ENCODE results near the gene CROCC.

CROCC gene

DNA sequence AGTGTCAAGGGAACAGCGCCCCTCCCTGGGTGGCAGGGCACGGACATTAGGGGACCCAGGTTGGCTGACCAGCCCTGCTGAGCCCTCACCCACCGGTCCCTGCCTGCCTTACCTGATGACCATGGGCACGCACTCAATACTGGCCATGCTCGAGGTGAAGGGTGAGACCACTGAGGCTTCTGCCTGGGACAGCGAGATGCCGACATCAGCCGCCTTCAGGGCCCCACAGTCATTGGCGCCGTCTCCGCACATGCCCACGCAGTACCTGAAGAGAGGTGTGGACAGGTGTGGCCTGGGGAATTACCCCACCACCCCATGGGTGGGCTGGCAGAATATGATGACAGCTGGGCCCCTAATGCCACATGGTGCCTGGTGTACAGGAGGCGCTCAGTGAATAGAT lies 66.5 kb downstream of the CROCC start:
- no peak for DNase-seq

DNA sequence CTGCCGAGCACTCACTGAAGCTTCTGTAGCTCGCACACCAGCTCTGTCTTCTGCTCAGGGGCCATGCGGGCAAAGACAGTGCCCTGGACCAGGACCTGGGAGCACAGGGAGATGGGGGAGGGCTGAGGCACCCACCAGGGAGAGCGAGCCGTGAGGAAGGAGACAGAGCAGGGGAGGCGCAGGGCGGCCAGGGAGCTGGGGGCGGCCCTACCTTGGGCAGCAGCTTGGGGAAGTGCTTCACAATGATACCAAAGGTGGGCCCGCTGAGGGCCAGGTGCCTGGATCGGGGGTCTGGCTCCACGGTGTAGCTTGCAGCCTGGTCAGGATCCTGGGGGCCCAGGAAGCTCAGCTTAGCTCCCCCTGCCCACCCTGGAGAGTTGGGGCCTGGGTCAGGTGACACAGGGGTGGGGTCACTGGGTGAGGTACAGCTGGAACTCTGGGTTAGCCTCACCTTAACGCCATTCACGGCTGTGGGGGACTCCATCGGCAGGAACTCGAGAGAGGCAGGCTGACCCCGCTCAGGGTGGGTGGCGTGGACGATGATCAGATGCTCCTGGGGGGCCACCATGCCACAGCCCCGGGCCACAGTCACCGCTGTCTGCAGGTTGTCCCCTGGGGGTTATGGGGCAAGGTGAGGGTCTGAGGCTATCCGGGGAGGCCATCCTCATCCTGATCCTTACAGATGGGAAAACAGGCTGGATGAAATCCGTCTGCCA lies 68.1 kb downstream of the CROCC start:
- no peak for DNase-seq

DNA sequence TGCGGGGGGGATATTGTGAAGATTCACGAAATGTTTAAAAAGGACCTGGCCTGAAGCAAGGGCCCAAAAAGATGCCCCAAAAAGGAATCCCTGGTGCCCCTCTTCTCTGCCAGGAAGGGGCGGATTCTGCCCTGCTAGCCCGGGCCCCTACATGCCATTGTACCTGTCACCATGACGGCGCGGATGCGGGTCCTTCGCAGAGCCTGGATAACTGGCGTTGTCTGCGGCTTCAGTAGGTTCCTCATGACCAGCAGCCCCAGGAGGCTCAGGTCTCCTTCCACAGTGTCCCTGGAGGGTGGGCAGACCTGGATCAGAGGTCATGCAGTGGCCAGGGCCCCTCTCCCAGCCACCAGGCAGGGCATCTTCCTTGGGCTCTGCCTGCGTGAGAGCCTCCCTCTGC lies 69.8 kb downstream of the CROCC start:
- no peak for DNase-seq

DNA sequence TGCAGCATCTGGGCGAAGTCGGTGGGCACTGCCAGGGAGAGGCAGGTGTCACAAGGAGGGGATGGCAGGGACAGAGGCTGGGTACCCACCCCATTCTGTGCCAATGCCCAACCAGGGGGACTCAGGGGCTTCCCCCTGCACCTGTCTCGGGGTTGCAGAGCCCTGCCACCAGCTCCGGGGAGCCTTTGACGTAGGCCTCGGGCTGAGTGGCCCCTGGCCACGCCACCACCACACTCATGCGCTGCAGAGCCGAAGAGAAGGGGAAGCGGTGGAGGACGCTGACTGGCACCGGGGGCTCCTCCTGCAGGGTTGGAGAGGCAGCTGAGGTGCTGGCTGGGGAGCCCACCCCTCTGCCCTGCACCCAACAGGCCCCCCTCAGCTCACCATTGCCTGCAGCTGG lies 70.4 kb downstream of the CROCC start:
- DNase-seq = no peak

DNA sequence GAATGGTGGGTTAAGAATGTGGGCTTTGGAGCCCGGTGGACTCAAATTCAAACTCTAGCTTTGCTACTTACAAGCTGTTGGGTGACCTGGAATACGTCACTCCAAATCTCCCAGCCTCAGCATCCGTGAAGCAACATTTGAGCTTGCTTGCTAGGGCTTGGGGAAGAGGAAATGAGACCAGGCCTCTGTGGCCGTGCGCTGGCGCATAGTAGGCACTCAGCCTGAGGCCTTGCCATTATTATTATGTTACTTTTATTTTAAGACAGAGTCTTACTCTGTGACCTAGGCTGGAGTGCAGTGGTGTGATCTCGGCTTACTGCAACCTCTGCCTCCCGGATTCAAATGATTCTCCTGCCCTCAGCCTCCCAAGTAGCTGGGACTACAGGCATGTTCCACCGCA lies 70.9 kb downstream of the CROCC start:
- DNase-seq = no peak

DNA sequence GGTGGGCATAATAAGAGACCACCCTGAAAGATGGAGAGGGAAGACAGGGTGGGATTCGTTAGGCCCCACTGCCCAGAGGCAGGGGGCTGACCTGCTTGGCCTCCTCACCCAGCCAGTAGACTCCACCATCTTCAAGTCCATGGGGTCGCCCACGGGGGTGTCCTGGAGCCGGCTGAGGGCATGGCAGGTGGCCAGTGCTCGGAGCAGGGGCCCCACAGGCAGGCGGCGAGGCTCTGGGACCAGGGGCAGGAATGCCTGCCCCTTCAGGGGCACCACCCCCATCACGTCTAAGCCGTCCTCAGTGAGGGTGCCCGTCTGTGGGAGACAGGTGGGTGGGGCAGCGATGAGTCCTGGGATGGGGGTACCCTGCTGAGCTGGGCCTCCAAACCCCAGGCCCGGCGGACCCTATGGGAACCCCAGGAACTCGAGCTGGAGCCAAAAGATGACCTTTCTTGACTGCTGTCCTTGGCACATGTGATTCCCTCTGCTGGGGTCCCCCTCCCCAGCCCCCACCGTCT lies 71.8 kb downstream of the CROCC start:
- no peak for DNase-seq

DNA sequence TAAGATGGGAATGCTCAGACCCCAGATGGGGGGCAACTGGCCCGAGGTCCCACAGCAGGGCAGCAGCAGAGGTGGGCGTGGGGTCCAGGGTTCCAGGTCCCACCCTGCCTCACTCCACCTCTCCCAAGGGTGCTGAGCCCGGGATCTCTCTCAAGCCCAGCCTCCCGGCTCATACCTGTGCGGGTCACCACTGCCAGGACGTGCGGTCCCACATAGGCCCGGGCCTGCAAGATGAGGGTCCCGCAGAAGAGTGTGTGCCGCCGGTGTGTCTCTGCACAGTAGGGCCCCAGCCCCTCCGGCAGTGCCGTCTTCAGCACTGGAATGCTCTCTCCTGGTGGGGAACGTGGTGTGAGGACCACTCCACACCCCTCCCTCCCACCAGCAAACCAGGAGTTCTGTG lies 75.1 kb downstream of the CROCC start:
- no peak for DNase-seq

DNA sequence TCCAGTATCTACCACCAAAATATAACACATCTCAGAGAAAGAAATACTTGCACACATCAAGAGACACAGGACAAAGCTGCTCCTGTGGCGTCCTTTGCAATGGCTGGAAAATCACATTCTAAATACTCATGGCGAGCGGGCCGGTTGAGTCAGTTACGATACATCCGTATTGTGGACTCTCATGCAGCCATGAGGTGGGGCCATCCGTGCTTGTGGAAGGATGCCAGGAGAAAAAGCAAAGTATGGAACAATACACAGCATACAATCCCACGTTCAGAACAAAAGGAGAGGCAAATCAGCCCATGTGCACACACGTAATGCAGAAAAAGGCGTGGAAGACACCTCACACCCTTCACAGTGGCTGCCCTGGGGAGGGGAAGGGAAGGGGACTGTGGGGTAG lies 76.9 kb downstream of the CROCC start:
- no peak for DNase-seq

DNA sequence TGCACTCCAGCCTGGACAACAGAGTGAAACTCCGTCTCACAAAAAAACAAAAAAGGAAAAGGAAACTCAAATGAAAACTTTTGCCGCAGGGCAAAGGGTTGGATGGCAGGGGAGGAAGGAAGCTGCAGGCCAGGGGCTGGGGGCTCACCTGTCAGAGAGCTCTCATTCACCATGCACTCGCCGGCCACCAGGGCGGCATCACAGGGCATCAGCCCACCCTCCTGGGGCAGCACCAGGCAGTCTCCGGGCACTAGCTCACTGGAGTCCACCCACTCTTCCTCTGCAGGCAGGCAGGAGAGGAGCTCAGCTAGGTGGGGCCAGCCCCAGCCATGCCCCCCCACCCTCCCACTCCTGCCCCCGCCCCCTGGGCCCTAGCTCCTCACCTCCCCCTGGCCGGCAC lies 78.1 kb downstream of the CROCC start:
- DNase-seq = no peak

DNA sequence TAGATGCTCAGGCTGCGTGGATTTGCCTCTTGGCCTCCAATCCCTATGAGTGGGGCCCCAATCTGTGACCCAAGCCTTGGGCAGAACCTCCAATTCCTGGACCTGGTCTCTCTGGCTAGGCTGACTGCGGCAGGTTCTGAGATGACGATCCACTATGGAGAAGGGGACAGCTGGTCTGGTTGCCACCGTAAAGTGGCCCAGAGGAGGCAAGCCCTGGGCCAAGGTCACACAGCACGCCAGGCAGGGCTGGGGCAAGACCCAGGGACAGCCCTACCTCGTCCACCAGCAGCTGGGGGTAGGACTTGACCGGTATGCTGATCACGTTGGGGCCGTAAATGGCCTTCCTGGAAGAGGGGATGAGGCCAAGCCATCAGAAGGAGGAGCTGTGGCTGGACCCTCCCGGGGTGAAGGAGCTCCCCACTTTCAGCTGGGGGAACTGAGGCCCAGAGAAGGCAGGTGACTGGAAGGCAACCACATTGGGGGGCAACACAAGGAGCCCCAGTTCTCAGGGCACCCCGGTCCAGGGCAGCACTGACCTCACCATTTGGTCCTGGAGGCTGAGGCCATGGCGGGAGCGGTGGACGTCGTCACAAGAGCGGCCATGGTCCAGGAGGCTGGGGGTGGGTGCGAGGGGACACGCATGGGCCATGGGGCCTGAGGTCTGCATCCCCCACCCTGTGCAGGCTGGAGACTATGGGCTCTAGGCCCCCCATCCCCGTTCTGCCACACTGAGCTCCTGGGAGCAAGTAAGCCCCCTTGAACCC lies 80.2 kb downstream of the CROCC start:
- no peak for DNase-seq

DNA sequence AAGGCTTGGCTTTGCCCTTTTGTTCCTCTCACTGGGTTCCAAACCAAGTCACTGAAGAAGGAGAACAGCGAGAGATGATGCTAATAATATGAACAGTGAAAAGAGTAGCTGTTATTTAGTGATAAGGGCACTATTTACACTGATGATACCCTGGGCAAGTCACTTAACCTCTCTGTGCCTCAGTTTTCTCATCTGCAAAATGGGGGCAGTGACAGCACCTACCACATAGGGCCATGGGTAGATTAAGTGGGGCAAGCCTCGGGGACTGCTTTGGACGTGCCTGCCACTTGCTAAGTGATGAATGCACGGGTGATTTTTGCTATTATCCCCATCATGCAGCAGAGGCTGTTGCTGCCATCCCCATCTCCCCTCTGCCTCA lies 80.8 kb downstream of the CROCC start:
- DNase-seq = no peak

DNA sequence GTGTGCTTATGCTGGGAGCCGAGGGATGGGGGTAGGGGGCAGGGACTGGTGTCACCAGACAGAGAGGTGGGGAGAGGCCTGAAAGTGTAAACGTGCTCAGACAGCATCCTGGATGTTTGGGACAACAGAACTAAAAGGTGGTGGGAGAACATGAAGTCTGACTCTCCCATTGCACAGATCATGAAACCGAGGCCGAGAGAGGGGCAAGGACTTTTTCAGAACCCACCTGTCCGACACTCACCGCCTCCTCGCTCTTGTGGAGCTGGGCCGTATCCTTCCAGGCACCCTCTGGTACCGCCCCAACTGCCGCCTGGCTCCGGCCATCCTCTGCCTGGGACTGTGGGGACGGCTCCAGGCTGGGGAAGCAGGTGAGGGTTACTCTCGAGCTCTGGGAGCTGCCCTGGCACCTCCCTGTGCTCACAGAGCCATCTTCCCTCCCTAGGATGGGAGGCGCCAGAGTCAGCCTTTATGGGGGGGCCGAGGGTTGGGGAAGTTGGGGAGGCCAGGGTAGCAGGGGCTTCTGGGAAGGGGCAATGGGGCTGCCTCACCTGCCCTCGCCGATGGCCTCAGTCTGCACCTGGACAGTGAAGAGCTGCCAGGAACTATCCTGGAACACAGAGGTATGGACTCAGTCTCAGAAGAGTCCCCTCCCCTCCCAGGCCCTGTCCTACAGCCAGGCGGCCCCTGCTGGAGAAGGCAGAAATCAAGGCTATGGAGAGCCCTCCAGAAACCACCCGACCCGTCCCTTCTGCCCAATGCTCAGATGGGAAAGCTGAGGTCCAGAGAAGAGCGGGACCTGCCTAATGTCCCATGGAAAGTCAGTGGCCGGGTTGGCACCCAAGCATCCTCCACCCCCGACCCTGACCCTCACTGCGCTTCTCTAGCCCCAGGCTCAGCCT lies 83.0 kb downstream of the CROCC start:
- DNase-seq = no peak

DNA sequence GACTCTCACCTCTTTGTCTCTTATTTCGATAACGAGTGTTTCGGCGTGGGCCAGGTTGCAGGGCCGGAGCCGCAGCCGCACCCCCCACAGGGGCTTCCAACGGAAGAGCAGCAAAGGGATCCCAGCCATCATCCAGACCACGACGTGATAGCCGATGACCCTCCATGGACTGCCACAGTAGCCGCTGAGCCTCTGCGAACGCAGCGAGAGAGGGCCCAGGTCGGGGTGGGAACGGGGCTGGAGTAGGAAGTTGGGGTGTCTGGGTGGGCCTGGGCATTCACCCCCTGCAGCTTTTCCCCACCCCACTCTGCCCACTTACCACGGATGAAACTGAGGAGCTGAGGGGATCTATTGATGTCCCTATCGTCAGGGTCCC lies 83.6 kb downstream of the CROCC start:
- no peak for DNase-seq

DNA sequence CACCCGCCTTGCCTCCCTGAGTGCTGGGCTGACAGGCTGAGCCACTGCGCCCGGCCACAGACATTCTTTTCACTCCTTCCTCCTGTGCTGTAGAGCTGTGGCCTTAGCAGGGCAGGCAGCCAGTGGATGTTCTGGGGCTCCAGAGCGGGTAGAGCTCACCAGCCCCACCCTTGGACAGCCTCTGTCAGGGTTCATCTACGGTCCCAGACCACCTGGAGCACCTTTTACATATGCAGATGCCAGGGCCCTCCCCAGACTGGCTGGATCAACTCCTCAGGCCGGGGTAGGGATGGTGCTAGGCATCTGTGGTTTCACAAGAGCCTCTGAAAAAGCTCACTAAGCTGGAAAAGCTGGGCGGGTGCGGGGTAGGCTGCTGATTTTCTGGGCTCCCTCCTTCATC lies 85.4 kb downstream of the CROCC start:
- DNase-seq = no peak

DNA sequence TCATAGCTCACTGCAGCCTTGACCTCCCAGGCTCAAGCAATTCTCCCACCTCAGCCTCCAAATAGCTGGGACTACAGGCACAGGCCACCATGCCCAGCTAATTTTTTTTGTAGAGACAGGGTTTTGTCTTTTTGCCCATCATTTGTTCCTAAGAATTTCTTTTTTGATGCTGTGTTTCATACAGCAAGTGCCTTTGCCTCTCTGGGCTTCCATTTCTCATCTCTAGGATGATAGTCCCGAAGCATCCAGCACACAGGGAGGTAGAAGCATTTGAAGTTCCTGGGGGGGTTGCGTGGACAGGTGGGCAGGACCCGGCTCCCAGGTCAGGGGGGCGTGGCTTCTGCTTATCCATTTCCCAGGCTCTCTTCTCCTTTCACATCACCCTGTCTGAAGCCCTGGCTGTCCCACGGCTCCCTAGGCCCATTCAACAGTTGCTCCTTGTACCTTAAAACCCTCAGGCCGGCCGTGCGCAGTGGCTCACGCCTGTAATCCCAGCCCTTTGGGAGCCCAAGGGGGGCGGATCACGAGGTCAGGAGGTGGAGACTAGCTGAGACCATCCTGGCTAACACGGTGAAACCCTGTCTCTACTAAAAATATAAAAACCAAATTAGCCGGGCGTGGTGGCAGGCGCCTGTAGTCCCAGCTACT lies 86.6 kb downstream of the CROCC start:
- no peak for DNase-seq

DNA sequence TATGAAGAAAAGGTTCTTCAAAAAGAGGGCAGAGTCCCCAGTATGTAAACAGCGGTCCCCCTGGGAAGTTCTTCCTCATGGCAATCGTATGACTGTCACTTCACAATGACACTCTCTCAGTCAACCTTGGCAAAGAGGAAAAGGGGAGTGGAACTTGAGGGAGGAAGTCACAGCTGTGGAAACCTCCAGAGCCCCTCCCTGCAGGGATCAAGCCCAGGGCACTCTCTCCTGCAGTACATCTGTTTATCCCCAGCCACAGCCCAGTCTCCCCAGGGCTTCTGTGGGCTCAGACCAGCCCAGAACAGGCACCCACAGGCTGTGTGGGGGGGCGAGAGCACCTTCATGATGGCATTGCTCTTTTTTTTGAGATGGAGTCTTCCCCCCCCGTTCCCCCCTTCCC lies 88.0 kb downstream of the CROCC start:
- no peak for DNase-seq

DNA sequence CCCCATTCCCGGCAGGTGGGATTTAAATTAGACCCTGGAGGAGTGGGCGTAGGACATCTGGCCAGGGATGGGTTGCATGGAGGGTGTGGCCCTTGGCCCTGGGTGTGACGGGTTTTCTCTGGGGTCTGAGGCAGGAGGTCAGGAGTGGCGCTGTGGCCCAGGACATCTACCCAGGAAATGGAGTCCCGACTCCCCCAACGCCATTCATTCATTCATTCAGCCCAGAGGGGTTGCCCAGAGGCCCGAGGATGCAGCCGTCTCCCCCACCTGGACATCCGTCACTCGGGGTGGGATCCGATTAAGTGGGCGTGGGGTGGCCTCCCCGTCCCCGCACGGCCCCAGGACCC lies 89.3 kb downstream of the CROCC start:
- no peak for DNase-seq

DNA sequence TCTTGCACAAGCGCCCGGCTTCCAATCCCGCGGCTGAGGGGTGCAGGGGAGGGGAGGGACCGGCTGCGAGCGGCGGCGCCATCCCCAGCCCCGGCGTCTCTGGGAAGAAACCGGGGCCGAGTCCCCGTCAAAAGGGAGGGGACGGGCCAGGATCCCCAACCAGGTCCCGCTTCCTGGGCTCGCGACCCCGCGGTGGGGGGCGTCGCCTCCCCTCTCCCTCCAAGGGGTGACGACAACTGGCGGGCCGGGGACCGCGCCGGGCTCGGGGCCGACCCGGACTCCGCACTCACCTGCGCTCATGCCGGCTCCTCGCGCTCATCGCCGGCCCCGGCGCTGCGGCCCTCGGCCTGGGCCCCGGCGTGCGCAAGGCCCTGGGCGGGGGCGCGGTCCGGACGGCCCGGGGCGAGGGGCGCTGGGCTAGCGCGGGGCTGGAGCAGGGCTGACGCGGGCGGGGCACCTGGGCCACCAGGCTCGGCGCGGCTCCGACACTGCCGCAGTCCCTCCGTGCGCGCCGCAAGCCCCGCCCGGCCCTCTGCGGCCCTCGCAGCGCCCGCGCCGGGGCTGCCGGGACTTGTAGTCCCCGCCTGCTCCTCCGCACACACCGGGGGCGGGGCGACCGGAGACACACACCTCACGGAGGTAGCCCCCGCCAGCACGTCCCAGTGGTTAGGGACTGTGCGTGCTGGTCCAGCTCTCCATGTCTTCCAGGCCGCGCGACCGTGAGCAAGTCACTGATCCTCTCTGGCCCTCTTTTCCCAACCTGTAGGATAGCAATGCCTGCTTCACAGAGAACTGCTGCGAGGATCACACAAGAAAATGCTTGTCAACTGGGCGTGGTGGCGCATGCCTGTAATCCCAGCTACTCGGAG lies 89.9 kb downstream of the CROCC start, which contains the start of gene ATP13A2:
Gene ATP13A2, minus strand, starts transcription at position 490 of the 869 bp plus-strand sequence. Its CDS starts 190 bp downstream, at position 300.
- peak; percentile 67 for DNase-seq

DNA sequence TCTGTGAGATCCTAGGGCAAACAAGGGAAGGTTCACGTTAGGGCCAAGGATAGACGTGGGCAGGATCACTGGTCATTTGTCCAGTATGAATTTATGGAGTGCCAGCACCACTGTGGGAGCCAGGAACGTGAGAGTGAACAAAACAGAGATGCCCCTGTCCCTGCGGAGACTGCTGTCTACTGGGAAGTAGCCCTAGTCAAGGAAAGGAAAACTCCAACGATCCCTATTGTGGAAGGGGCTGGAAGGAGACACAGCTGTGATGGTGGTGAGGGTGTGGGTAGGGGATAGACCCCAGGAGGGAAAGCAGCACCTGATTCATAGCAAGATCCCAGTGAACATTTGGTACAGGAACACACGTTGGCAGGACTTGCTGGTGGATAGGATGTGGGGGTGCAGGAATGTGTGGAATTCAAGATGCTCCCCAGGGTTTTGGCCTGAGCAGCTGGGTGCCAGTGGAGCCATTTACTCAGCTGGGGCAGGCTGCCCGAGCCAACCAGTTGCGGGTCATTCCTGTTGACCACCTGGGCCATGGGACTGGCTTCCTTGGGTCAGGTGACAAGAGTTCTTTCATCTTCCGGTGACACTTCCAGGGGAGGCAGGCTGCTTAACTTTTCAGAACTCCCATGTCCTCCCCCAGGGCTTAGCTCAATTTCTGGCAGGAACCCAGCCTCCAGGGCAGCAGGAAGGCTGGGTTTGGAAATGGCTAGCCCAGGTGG lies 91.2 kb downstream of the CROCC start:
- DNase-seq = peak; percentile 38

DNA sequence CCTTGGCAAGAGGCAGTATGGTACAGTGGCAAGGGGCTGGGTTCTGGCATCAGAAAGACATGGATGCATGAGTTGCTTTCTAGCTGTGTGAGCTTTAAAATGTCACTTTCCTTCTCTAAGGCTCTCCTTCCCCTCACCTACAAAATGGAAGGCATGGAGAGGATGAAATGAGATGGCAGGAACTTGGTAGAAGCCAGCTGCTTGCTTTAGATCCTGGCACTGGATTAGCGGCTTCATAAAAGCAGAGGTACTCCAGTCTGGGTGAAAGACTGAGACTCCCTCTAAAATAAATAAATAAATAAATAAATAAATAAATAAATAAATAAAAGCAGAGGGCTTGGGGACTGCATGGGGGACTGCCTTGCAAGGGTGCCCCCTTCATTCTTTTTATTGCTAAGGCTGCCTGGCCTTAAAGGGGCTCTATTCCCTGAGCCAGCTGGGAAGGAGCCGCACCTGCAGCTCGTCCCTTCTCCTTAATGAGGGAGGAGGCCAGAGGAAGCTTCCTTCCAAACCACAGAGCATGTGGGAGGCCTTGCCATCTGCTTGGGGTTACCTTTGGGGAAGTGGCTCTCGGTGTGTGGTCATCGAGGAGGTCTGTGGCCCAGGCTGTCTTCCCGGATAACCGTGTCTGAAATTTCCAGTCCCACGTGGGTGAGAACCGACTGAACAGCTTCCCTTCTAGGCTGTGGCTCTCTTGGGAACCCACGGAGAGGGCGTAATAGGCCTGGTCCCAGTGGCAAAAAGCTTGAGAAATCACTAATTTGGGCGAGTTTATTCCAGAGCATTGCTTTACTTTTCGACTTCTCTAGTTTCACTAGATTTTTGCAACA lies 92.0 kb downstream of the CROCC start:
- no peak for DNase-seq

All from fibroblast of skin of right biceps (primary cell).